K562 (cell line): Measurements from ENCODE around the gene TMIGD2. TPM values are rescaled to one million over a fixed set of nuclear protein-coding genes. Genes with fewer than 3 reads are reported as not detected.

ENCODE experiments used
- ARID3B ChIP-seq: fragments of 250-450 bp; sonication (Bioruptor Pico); IDR thresholded peaks from 2 replicates; pipeline ENCODE4 v1.4.0; 2020; ENCODE audit warnings: borderline replicate concordance
- CREB1 ChIP-seq, 2 experiments: sonication (generic) in 1 of 2; formaldehyde crosslinking in 1 of 2; IDR thresholded peaks; 2 replicates each; pipeline versions ENCODE4 v1.6.1 to v1.8.0; 2012 to 2022; ENCODE audit warnings: inconsistent platforms in 1 of 2, mild to moderate bottlenecking in 1 of 2, missing genetic modification reagents in 1 of 2, moderate library complexity in 1 of 2
- ETV6 ChIP-seq, 3 experiments: fragments of 150-350 bp in 1 of 3; sonication (generic) in 1 of 3; formaldehyde crosslinking in 1 of 3; IDR thresholded peaks; 2 replicates each; pipeline versions ENCODE4 v1.6.1 to v1.8.0; 2014 to 2022; ENCODE audit warnings: borderline replicate concordance in 2 of 3, low read depth in 2 of 3, antibody characterized with exemption in 1 of 3, low read length in 1 of 3, mild to moderate bottlenecking in 1 of 3, missing genetic modification reagents in 1 of 3
- GABPB1 ChIP-seq: sonication (generic); formaldehyde crosslinking; IDR thresholded peaks from 2 replicates; pipeline ENCODE4 v1.8.0; 2022; ENCODE audit warnings: mild to moderate bottlenecking, missing genetic modification reagents
- GATA2 ChIP-seq: sonication (generic); formaldehyde crosslinking; IDR thresholded peaks from 2 replicates; pipeline ENCODE4 v1.4.0; 2020; ENCODE audit warnings: mild to moderate bottlenecking, missing genetic modification reagents
- GTF2A2 ChIP-seq: IDR thresholded peaks from 2 replicates; pipeline ENCODE4 v1.6.1; 2016; ENCODE audit warnings: mild to moderate bottlenecking, missing genetic modification characterization, missing compliant biosample characterization
- MYBL2 ChIP-seq, 2 experiments: fragments of 450-650 bp in 1 of 2; sonication (generic) in 1 of 2; formaldehyde crosslinking in 1 of 2; IDR thresholded peaks; 2 replicates each; pipeline versions ENCODE4 v1.6.1 to v1.8.1; 2017 to 2022; ENCODE audit warnings: borderline replicate concordance in 1 of 2, inconsistent platforms in 1 of 2, low read depth in 1 of 2, mild to moderate bottlenecking in 1 of 2, missing genetic modification reagents in 1 of 2, moderate library complexity in 1 of 2
- NFATC3 ChIP-seq: fragments of 450-650 bp; IDR thresholded peaks from 2 replicates; pipeline ENCODE4 v1.6.1; 2017; ENCODE audit warnings: mild to moderate bottlenecking
- NFIC ChIP-seq: fragments of 450-650 bp; IDR thresholded peaks from 2 replicates; pipeline ENCODE4 v1.6.1; 2017; ENCODE audit warnings: mild to moderate bottlenecking, inconsistent platforms
- NR0B1 ChIP-seq: fragments of 450-650 bp; IDR thresholded peaks from one replicate; pipeline ENCODE4 v1.6.1; 2018; ENCODE audit warnings: mild to moderate bottlenecking, moderate library complexity; ENCODE audit not compliant: partially characterized antibody
- POLR2B ChIP-seq: fragments of 450-650 bp; IDR thresholded peaks from 2 replicates; pipeline ENCODE4 v1.6.1; 2018; ENCODE audit warnings: low read depth; ENCODE audit not compliant: partially characterized antibody
- RAD21 ChIP-seq, 2 experiments: fragments of 250-450 bp in 1 of 2; fragments of 450-650 bp in 1 of 2; sonication (Bioruptor Pico) in 1 of 2; formaldehyde crosslinking in 1 of 2; IDR thresholded peaks in 1 of 2; conservative IDR thresholded peaks in 1 of 2; 2 replicates each; pipeline versions ENCODE4 v1.4.0 to v1.8.0; 2020 to 2022; ENCODE audit warnings: mild to moderate bottlenecking in 2 of 2, moderate library complexity in 1 of 2
- RNF219 ChIP-seq: fragments of 250-450 bp; sonication (Bioruptor Pico); IDR thresholded peaks from 2 replicates; pipeline ENCODE4 v1.5.0; 2022; ENCODE audit warnings: mild to moderate bottlenecking
- SMARCC2 ChIP-seq: fragments of 450-650 bp; IDR thresholded peaks from 2 replicates; pipeline ENCODE4 v1.6.1; 2017; ENCODE audit warnings: antibody characterized with exemption, moderate library complexity, mild to moderate bottlenecking, low read depth
- SOX6 ChIP-seq: fragments of 450-650 bp; IDR thresholded peaks from 2 replicates; pipeline ENCODE4 v1.6.1; 2014; ENCODE audit warnings: mild to moderate bottlenecking
- SP1 ChIP-seq: sonication (generic); formaldehyde crosslinking; IDR thresholded peaks from 2 replicates; pipeline ENCODE4 v1.8.1; 2022; ENCODE audit warnings: mild to moderate bottlenecking, missing genetic modification reagents
- TCFL5 ChIP-seq: fragments of 250-450 bp; sonication (Bioruptor Pico); conservative IDR thresholded peaks from 2 replicates; pipeline ENCODE4 v1.6.1; 2021; ENCODE audit warnings: mild to moderate bottlenecking, moderate library complexity, matching md5 sums
- ZNF274 ChIP-seq: IDR thresholded peaks from 2 replicates; pipeline ENCODE4 v1.6.1; 2011; ENCODE audit warnings: low read depth, mild to moderate bottlenecking, low read length, moderate library complexity, borderline replicate concordance
- polyA plus RNA-seq, 8 experiments: library from polyadenylated mRNA; depleted of rRNA in 4 of 8; stranded (reverse) in 5 of 8; unstranded in 3 of 8; fragments of >200 nt; fragmentation: Nextera tagmentation in 2 of 8; fragmentation: Illumina TruSeq in 1 of 8; extraction: Ambion mirVana in 2 of 8; extraction: Trizol in 1 of 8; gene quantifications; 2 replicates each; pipeline versions ENCODE4 v1.2.1 to v1.2.3, GENCODE V29; 2011 to 2014; ENCODE audit warnings: inconsistent platforms in 1 of 8, missing spikeins in 1 of 8
- total RNA-seq, 7 experiments: library from RNA; depleted of rRNA in 6 of 7; stranded (reverse); fragments of >200 nt in 6 of 7; fragmentation: Illumina TruSeq in 2 of 7; extraction: Trizol in 2 of 7; gene quantifications; 2 replicates each; pipeline versions ENCODE4 v1.2.1 to v1.2.3, GENCODE V29; 2011 to 2021; ENCODE audit warnings: low replicate concordance in 1 of 7
- TF ChIP-seq, protein P1 (sequence below): sonication (generic); formaldehyde crosslinking; IDR thresholded peaks from 2 replicates; pipeline ENCODE4 v1.8.1; 2022; ENCODE audit warnings: missing genetic modification reagents

The TMIGD2 gene
- total and polyA plus RNA-seq, 9 of the 15 experiments (the other 6 are each of a cell fraction or from before 2014, with no cell fraction given), result not detected

DNA sequence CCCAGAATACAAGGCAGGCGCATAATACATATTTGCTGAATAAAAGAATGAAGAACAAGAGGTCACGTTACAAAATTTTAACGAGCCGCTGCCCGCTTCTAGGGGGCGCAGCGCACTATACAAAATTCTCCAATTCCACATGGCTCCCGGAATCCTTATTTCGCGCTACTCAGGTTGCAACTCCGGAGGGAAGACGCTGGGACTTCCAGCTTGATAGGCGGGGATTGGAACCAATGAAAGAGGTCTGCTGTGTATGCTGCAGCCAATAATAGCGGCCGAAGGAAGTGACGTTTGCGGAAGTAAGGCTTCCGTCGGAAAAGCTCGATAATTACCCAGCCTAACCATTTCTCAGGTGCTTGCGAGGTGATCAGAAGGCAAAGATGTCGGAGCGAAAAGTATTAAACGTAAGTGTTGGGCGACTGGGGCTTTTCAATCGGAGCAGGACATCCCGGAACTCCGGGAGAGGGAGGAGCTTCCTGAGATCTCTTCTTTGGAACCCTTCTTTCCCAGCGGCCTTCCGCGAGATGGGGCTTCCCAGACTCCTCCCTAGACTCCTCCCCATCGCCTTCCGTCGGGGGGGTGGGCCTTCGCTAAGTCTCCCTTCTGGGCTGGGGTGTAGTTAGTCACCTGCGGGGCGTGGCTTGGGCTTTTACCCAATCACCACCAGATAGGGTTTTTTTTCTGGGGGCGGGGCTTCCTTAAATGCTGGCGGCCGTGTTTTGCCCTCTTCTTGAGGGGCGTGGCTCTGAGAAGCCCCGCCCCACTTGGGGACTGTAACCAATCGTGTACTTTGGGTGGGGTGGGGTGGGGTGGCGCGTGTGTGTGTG, 55.2 kb downstream of the TMIGD2 start, which contains the start of gene YJU2 (continued):
- TF ChIP-seq POLR2B (peak; percentile 72), SOX6 (peak; percentile 57; the same call in 1 of the 2 replicates), RAD21 (CRISPR knock-in tag; conservative IDR thresholded peaks at IDR 0.05 in 1 of 2, IDR thresholded peaks at IDR 0.05 in 1 of 2) (peak; percentile 44 to 59; a peak in 3 of 4 replicates), ZNF274 (no peak), SP1 (peak; percentile 39; the same call in 1 of the 2 replicates), MYBL2 (IDR thresholded peaks at IDR 0.05; ENCODE audit: low read depth) (no peak), MYBL2 (CRISPR knock-in tag; IDR thresholded peaks at IDR 0.05; ENCODE audit: borderline replicate concordance) (no peak), TCFL5 (no peak), NFATC3 (peak; percentile 86; the same call in 1 of the 2 replicates), ARID3B (CRISPR knock-in tag) (no peak), GTF2A2 (tag) (0 out of 2 replicates have a peak, but pooled peaks have one; percentile 21), SMARCC2 (peak; percentile 23; the same call in 1 of the 2 replicates), GATA2 (no peak), RNF219 (CRISPR knock-in tag) (no peak), NR0B1 (no peak), ETV6 (IDR thresholded peaks at IDR 0.05; ENCODE audit: borderline replicate concordance in 1 of 2, low read depth in 2 of 2, low read length in 1 of 2) (no peak), ETV6 (CRISPR knock-in tag; IDR thresholded peaks at IDR 0.05; ENCODE audit: borderline replicate concordance) (no peak), CREB1 (IDR thresholded peaks at IDR 0.05) (peak; percentile 90), CREB1 (CRISPR knock-in tag; IDR thresholded peaks at IDR 0.05) (peak; percentile 96), GABPB1 (CRISPR knock-in tag) (peak; percentile 98), NFIC (peak; percentile 61)
- TF ChIP-seq, protein P1, sequence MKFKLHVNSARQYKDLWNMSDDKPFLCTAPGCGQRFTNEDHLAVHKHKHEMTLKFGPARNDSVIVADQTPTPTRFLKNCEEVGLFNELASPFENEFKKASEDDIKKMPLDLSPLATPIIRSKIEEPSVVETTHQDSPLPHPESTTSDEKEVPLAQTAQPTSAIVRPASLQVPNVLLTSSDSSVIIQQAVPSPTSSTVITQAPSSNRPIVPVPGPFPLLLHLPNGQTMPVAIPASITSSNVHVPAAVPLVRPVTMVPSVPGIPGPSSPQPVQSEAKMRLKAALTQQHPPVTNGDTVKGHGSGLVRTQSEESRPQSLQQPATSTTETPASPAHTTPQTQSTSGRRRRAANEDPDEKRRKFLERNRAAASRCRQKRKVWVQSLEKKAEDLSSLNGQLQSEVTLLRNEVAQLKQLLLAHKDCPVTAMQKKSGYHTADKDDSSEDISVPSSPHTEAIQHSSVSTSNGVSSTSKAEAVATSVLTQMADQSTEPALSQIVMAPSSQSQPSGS (CRISPR knock-in tag), result no peak
